Uterus (tissue), 4 donors: ENCODE measurements around the gene NPTXR. TPM values are rescaled to one million over a fixed set of nuclear protein-coding genes. Genes with fewer than 3 reads are reported as not detected.

ENCODE experiments used
- DNase-seq, 2 donors: peaks; one replicate each; pipeline ENCODE4 v3.0.0-alpha.2; 2019 to 2020
- H3K27ac ChIP-seq, 2 donors: fragments of 200-600 bp; sonication (generic); 1 replicate in 1 of 2; 2 replicates in 1 of 2; pipeline ENCODE4 v1.5.1; 2016 to 2018
- H3K27me3 ChIP-seq, 2 donors: fragments of 200-600 bp; sonication (generic); one replicate each; pipeline ENCODE4 v1.5.1; 2018 to 2019; ENCODE audit warnings: control low read depth in 1 of 2
- H3K36me3 ChIP-seq, 2 donors: fragments of 200-600 bp; sonication (generic); one replicate each; pipeline ENCODE4 v1.5.1; 2019; ENCODE audit warnings: control low read depth in 1 of 2
- H3K4me1 ChIP-seq, 2 donors: fragments of 200-600 bp; sonication (generic); one replicate each; pipeline ENCODE4 v1.5.1; 2018 to 2019; ENCODE audit warnings: control low read depth in 1 of 2
- H3K4me3 ChIP-seq, 2 donors: fragments of 200-600 bp; sonication (generic); 1 replicate in 1 of 2; 2 replicates in 1 of 2; pipeline ENCODE4 v1.5.1; 2018 to 2019; ENCODE audit warnings: mild to moderate bottlenecking in 1 of 2
- H3K9me3 ChIP-seq, 2 donors: fragments of 200-600 bp; sonication (generic); one replicate each; pipeline ENCODE4 v1.5.1; 2019; ENCODE audit warnings: control low read depth in 1 of 2
- CTCF ChIP-seq, 4 experiments: fragments of 200-600 bp in 2 of 4; fragments of 450-650 bp in 2 of 4; sonication (generic) in 2 of 4; IDR thresholded peaks; one replicate each; pipeline ENCODE4 v1.5.1; 2016 to 2019; ENCODE audit warnings: antibody characterized with exemption in 4 of 4, mild to moderate bottlenecking in 2 of 4, moderate library complexity in 1 of 4
- POLR2A ChIP-seq, 2 donors: fragments of 450-650 bp; IDR thresholded peaks; one replicate each; pipeline ENCODE4 v1.6.1; 2016; ENCODE audit warnings: antibody characterized with exemption in 2 of 2, mild to moderate bottlenecking in 1 of 2, moderate library complexity in 1 of 2
- intact Hi-C: fragments of 100-400 bp; cut with DNase I; formaldehyde crosslinking; loops from one replicate; pipeline ENCODE4 v1.15.1; 2023; ENCODE audit warnings: low total_unique reads
- total RNA-seq, 4 donors: library from RNA; depleted of rRNA in 3 of 4; stranded (reverse); fragments of >200 nt in 3 of 4; gene quantifications; one replicate each; pipeline versions ENCODE4 v1.1.0 to v1.2.4, GENCODE V29; 2014 to 2023
- donor health status: DM: yes; HTN: yes; CAD: no.

Gene NPTXR
- total RNA-seq, 4 donors from 2014 or later: 1.8 to 24.1 (median 10.0) TPM

- no peak overlapping the region for H3K4me3 ChIP-seq
- TF ChIP-seq CTCF (IDR thresholded peaks at IDR 0.05): no peak
- TF ChIP-seq POLR2A (IDR thresholded peaks at IDR 0.05): no peak
- no peaks in the 10 kb centered on the region for H3K9me3 ChIP-seq
- DNase-seq: no peak
- H3K27ac ChIP-seq: no peak overlapping the region
- intact Hi-C loops: no loop called here
- no peaks in the 10 kb centered on the region for H3K4me1 ChIP-seq
- no peaks in the 10 kb centered on the region for H3K36me3 ChIP-seq
- no peaks in the 10 kb centered on the region for H3K27me3 ChIP-seq
Measured at GRCh38 chr22:38835888-38836301, 7.9 kb downstream of the NPTXR start.

- Histone ChIP-seq H3K4me1 (no peaks in the 10 kb centered on the region), H3K9me3 (no peaks in the 10 kb centered on the region), H3K27me3 (no peaks in the 10 kb centered on the region), H3K4me3 (no peak overlapping the region), H3K36me3 (no peaks in the 10 kb centered on the region), H3K27ac (no peak overlapping the region)
- TF ChIP-seq POLR2A (IDR thresholded peaks at IDR 0.05): no peak
- no peak for TF ChIP-seq CTCF (IDR thresholded peaks at IDR 0.05)
- no peak for DNase-seq
- intact Hi-C loops: no loop called here
Measured at GRCh38 chr22:38834991-38835390, 8.8 kb downstream of the NPTXR start.

GRCh38 chr22:38834215-38834953 is 9.4 kb downstream of the NPTXR start:
- no peaks in the 10 kb centered on the region for H3K36me3 ChIP-seq
- DNase-seq: no peak
- no peak overlapping the region for H3K27ac ChIP-seq
- H3K27me3 ChIP-seq: no peaks in the 10 kb centered on the region
- no peak overlapping the region for H3K4me3 ChIP-seq
- no peaks in the 10 kb centered on the region for H3K9me3 ChIP-seq
- H3K4me1 ChIP-seq: no peaks in the 10 kb centered on the region
- intact Hi-C loops: no loop called here
- no peak for TF ChIP-seq POLR2A (IDR thresholded peaks at IDR 0.05)
- no peak for TF ChIP-seq CTCF (IDR thresholded peaks at IDR 0.05)

- Histone ChIP-seq H3K36me3 (no peaks in the 10 kb centered on the region), H3K27me3 (no peaks in the 10 kb centered on the region), H3K27ac (no peak overlapping the region), H3K9me3 (no peaks in the 10 kb centered on the region), H3K4me1 (no peaks in the 10 kb centered on the region), H3K4me3 (no peak overlapping the region)
- intact Hi-C loops: no loop called here
- TF ChIP-seq CTCF (IDR thresholded peaks at IDR 0.05): no peak
- TF ChIP-seq POLR2A (IDR thresholded peaks at IDR 0.05): no peak
- DNase-seq: no peak
Measured at GRCh38 chr22:38833061-38833460, 10.8 kb downstream of the NPTXR start.

GRCh38 chr22:38832005-38832978 is 11.5 kb downstream of the NPTXR start:
- DNase-seq: no peak
- TF ChIP-seq POLR2A (IDR thresholded peaks at IDR 0.05) (no peak), CTCF (IDR thresholded peaks at IDR 0.05) (no peak)

More at GRCh38 chr22:38832005-38832978, 11.5 kb downstream of the NPTXR start:
- Histone ChIP-seq H3K4me3 (no peak overlapping the region), H3K4me1 (no peaks in the 10 kb centered on the region), H3K27ac (no peak overlapping the region), H3K9me3 (no peaks in the 10 kb centered on the region), H3K36me3 (no peaks in the 10 kb centered on the region), H3K27me3 (no peaks in the 10 kb centered on the region)
- intact Hi-C loops: no loop called here
